Left cardiac atrium (tissue), 4 donors: ENCODE measurements around the gene SMIM44. TPM values are rescaled to one million over a fixed set of nuclear protein-coding genes. Genes with fewer than 3 reads are reported as not detected.
"Not testable (repeated sequence)": the region's sequence is repeated elsewhere in the genome, so short reads cannot be mapped to it uniquely, and the experiment has no call there.

Source experiments
- ATAC-seq, 2 donors: fragments of 200-7000 bp; cut with Tn5 transposase; one replicate each; pipeline ENCODE4 v1.9.1; 2020; ENCODE audit warnings: mild to moderate bottlenecking in 2 of 2, moderate library complexity in 2 of 2
- DNase-seq: peaks from one replicate; pipeline ENCODE4 v3.0.0-alpha.2; 2020
- intact Hi-C, 2 donors: fragments of 100-400 bp; cut with DNase I; formaldehyde crosslinking; loops; one replicate each; pipeline versions ENCODE4 v1.14.1 to v1.15.1; 2022 to 2023
- total RNA-seq, 2 donors: library from RNA; stranded (reverse); fragmentation: NEBNext Ultra II Directional; extraction: Animal tissue kit (Norgen Biotek cat#: 25700); gene quantifications; one replicate each; pipeline ENCODE4 v1.2.1, GENCODE V29; 2021
- donor health status: DM: no; HTN: yes; CAD: no.
- donor health status: DM: no; HTN: yes; CAD: no; lungs with severe emphysema.
- donor health status: DM: yes; HTN: yes; CAD: no.
- donor health status: Dilated cardiomyopathy.

SMIM44 gene
- total RNA-seq, 2 donors from 2014 or later, result not detected

- no peak for DNase-seq
- ATAC-seq, result no peak
- intact Hi-C loops, result no loop called here
Observed at GRCh38 chr19:3519126-3519525, 35.9 kb upstream of the SMIM44 start.

GRCh38 chr19:3518659-3519058, 35.4 kb upstream of the SMIM44 start:
- intact Hi-C loops, result no loop called here
- ATAC-seq (no peak), DNase-seq (no peak)

- ATAC-seq (no peak), DNase-seq (no peak)
- intact Hi-C loops, result no loop called here
Observed at GRCh38 chr19:3518255-3518654, 35.0 kb upstream of the SMIM44 start.

- ATAC-seq (no peak), DNase-seq (no peak)
- intact Hi-C loops, result no loop called here
Observed at GRCh38 chr19:3517638-3518037, 34.4 kb upstream of the SMIM44 start.

- DNase-seq (no peak), ATAC-seq (no peak)
- intact Hi-C loops, result no loop called here
Observed at GRCh38 chr19:3516675-3517207, 33.5 kb upstream of the SMIM44 start.

- no peak for DNase-seq
- no peak for ATAC-seq
Observed at GRCh38 chr19:3515891-3516422, 32.7 kb upstream of the SMIM44 start.

GRCh38 chr19:3514930-3515329, 31.7 kb upstream of the SMIM44 start:
- DNase-seq (no peak), ATAC-seq (no peak)
- intact Hi-C loops, result no loop called here

More at GRCh38 chr19:3515891-3516422, 32.7 kb upstream of the SMIM44 start:
- intact Hi-C loops, result no loop called here

- intact Hi-C loops, result no loop called here
- DNase-seq (no peak), ATAC-seq (peak; percentile 14 to 56)
Observed at GRCh38 chr19:3513229-3514140, 30.2 kb upstream of the SMIM44 start.

GRCh38 chr19:3512562-3513228, 29.5 kb upstream of the SMIM44 start:
- intact Hi-C loops, result no loop called here
- ATAC-seq (peak in 1 of 2 donors; percentile 16), DNase-seq (no peak)

GRCh38 chr19:3511506-3512251, 28.4 kb upstream of the SMIM44 start:
- intact Hi-C loops, result no loop called here
- ATAC-seq, result no peak

GRCh38 chr19:3510727-3511126, 27.5 kb upstream of the SMIM44 start:
- intact Hi-C loops, result no loop called here
- DNase-seq, result no peak
- no peak for ATAC-seq

More at GRCh38 chr19:3511506-3512251, 28.4 kb upstream of the SMIM44 start:
- DNase-seq, result no peak

GRCh38 chr19:3509566-3509989, 26.3 kb upstream of the SMIM44 start:
- no peak for ATAC-seq
- intact Hi-C loops, result no loop called here
- no peak for DNase-seq

GRCh38 chr19:3508771-3509535, 25.7 kb upstream of the SMIM44 start:
- intact Hi-C loops, result no loop called here
- DNase-seq (no peak), ATAC-seq (no peak)

GRCh38 chr19:3508121-3508661, 24.9 kb upstream of the SMIM44 start:
- ATAC-seq, intact Hi-C loops, DNase-seq: not testable (repeated sequence)

GRCh38 chr19:3507371-3508120, 24.3 kb upstream of the SMIM44 start:
- intact Hi-C loops, result no loop called here
- DNase-seq, result no peak
- peak in 1 of 2 donors; percentile 3 for ATAC-seq

GRCh38 chr19:3506384-3507340, 23.4 kb upstream of the SMIM44 start:
- ATAC-seq (peak; percentile 7 to 13), DNase-seq (peak; percentile 48)
- intact Hi-C loops, result no loop called here
